ENCODE measurements around the gene IL3.
A peak's percentile ranks its signal among the peaks of the same experiment; 100 is the strongest.

The IL3 gene

DNA sequence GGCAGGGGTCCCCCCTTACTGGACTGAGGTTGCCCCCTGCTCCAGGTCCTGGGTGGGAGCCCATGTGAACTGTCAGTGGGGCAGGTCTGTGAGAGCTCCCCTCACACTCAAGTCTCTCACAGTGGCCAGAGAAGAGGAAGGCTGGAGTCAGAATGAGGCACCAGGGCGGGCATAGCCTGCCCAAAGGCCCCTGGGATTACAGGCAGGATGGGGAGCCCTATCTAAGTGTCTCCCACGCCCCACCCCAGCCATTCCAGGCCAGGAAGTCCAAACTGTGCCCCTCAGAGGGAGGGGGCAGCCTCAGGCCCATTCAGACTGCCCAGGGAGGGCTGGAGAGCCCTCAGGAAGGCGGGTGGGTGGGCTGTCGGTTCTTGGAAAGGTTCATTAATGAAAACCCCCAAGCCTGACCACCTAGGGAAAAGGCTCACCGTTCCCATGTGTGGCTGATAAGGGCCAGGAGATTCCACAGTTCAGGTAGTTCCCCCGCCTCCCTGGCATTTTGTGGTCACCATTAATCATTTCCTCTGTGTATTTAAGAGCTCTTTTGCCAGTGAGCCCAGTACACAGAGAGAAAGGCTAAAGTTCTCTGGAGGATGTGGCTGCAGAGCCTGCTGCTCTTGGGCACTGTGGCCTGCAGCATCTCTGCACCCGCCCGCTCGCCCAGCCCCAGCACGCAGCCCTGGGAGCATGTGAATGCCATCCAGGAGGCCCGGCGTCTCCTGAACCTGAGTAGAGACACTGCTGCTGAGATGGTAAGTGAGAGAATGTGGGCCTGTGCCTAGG is 13.0 kb downstream of the IL3 start, which contains the start of gene CSF2:
Gene CSF2, plus strand, starts transcription at position 559 of the 783 bp plus-strand sequence. Its CDS starts 35 bp downstream, at position 594.
- Histone ChIP-seq H3K36me3 (replicated peaks) (no peaks in the 10 kb centered on the region), H3K4me3 (ENCODE audit: low read depth, low read length) (no peak within 1 kb of the TSS), H3K27ac (no peak within 1 kb of the TSS), H3K27me3 (replicated peaks) (no peaks in the 10 kb centered on the region)
- in situ Hi-C loops (cut with HindIII; ENCODE audit: low pct_ligation_motif_present, low sequenced_read_pairs) = no loop called here
- DNase-seq = peak; percentile 15
- TF ChIP-seq, protein P1, sequence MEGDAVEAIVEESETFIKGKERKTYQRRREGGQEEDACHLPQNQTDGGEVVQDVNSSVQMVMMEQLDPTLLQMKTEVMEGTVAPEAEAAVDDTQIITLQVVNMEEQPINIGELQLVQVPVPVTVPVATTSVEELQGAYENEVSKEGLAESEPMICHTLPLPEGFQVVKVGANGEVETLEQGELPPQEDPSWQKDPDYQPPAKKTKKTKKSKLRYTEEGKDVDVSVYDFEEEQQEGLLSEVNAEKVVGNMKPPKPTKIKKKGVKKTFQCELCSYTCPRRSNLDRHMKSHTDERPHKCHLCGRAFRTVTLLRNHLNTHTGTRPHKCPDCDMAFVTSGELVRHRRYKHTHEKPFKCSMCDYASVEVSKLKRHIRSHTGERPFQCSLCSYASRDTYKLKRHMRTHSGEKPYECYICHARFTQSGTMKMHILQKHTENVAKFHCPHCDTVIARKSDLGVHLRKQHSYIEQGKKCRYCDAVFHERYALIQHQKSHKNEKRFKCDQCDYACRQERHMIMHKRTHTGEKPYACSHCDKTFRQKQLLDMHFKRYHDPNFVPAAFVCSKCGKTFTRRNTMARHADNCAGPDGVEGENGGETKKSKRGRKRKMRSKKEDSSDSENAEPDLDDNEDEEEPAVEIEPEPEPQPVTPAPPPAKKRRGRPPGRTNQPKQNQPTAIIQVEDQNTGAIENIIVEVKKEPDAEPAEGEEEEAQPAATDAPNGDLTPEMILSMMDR (IDR thresholded peaks at IDR 0.05; ENCODE audit: low read depth, low read length, missing control alignments) = no peak

DNA sequence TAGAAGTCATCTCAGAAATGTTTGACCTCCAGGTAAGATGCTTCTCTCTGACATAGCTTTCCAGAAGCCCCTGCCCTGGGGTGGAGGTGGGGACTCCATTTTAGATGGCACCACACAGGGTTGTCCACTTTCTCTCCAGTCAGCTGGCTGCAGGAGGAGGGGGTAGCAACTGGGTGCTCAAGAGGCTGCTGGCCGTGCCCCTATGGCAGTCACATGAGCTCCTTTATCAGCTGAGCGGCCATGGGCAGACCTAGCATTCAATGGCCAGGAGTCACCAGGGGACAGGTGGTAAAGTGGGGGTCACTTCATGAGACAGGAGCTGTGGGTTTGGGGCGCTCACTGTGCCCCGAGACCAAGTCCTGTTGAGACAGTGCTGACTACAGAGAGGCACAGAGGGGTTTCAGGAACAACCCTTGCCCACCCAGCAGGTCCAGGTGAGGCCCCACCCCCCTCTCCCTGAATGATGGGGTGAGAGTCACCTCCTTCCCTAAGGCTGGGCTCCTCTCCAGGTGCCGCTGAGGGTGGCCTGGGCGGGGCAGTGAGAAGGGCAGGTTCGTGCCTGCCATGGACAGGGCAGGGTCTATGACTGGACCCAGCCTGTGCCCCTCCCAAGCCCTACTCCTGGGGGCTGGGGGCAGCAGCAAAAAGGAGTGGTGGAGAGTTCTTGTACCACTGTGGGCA is 13.8 kb downstream of the IL3 start:
- in situ Hi-C loops (cut with HindIII; ENCODE audit: low pct_ligation_motif_present, low sequenced_read_pairs) = no loop called here
- H3K27me3 ChIP-seq (replicated peaks) = no peaks in the 10 kb centered on the region
- DNase-seq = no peak
- no peak overlapping the region for H3K4me3 ChIP-seq (ENCODE audit: low read depth, low read length)
- TF ChIP-seq, protein P1 (IDR thresholded peaks at IDR 0.05; ENCODE audit: low read depth, low read length, missing control alignments) = no peak
- no peak overlapping the region for H3K27ac ChIP-seq
- no peaks in the 10 kb centered on the region for H3K36me3 ChIP-seq (replicated peaks)

DNA sequence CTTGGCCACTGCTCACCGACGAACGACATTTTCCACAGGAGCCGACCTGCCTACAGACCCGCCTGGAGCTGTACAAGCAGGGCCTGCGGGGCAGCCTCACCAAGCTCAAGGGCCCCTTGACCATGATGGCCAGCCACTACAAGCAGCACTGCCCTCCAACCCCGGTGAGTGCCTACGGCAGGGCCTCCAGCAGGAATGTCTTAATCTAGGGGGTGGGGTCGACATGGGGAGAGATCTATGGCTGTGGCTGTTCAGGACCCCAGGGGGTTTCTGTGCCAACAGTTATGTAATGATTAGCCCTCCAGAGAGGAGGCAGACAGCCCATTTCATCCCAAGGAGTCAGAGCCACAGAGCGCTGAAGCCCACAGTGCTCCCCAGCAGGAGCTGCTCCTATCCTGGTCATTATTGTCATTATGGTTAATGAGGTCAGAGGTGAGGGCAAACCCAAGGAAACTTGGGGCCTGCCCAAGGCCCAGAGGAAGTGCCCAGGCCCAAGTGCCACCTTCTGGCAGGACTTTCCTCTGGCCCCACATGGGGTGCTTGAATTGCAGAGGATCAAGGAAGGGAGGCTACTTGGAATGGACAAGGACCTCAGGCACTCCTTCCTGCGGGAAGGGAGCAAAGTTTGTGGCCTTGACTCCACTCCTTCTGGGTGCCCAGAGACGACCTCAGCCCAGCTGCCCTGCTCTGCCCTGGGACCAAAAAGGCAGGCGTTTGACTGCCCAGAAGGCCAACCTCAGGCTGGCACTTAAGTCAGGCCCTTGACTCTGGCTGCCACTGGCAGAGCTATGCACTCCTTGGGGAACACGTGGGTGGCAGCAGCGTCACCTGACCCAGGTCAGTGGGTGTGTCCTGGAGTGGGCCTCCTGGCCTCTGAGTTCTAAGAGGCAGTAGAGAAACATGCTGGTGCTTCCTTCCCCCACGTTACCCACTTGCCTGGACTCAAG is 14.6 kb downstream of the IL3 start:
- Histone ChIP-seq H3K27me3 (replicated peaks) (no peaks in the 10 kb centered on the region), H3K36me3 (replicated peaks) (no peaks in the 10 kb centered on the region), H3K27ac (no peak overlapping the region), H3K4me3 (ENCODE audit: low read depth, low read length) (no peak overlapping the region)
- TF ChIP-seq, protein P1 (IDR thresholded peaks at IDR 0.05; ENCODE audit: low read depth, low read length, missing control alignments) = no peak
- no peak for DNase-seq
- in situ Hi-C loops (cut with HindIII; ENCODE audit: low pct_ligation_motif_present, low sequenced_read_pairs) = no loop called here

DNA sequence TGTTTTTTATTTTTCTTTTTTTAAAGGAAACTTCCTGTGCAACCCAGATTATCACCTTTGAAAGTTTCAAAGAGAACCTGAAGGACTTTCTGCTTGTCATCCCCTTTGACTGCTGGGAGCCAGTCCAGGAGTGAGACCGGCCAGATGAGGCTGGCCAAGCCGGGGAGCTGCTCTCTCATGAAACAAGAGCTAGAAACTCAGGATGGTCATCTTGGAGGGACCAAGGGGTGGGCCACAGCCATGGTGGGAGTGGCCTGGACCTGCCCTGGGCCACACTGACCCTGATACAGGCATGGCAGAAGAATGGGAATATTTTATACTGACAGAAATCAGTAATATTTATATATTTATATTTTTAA is 15.2 kb downstream of the IL3 start:
- H3K4me3 ChIP-seq (ENCODE audit: low read depth, low read length) = no peak overlapping the region
- H3K36me3 ChIP-seq (replicated peaks) = no peaks in the 10 kb centered on the region
- TF ChIP-seq, protein P1 (IDR thresholded peaks at IDR 0.05; ENCODE audit: low read depth, low read length, missing control alignments) = no peak
- no peak for DNase-seq
- no peaks in the 10 kb centered on the region for H3K27me3 ChIP-seq (replicated peaks)
- no peak overlapping the region for H3K27ac ChIP-seq
- in situ Hi-C loops (cut with HindIII; ENCODE audit: low pct_ligation_motif_present, low sequenced_read_pairs) = no loop called here

DNA sequence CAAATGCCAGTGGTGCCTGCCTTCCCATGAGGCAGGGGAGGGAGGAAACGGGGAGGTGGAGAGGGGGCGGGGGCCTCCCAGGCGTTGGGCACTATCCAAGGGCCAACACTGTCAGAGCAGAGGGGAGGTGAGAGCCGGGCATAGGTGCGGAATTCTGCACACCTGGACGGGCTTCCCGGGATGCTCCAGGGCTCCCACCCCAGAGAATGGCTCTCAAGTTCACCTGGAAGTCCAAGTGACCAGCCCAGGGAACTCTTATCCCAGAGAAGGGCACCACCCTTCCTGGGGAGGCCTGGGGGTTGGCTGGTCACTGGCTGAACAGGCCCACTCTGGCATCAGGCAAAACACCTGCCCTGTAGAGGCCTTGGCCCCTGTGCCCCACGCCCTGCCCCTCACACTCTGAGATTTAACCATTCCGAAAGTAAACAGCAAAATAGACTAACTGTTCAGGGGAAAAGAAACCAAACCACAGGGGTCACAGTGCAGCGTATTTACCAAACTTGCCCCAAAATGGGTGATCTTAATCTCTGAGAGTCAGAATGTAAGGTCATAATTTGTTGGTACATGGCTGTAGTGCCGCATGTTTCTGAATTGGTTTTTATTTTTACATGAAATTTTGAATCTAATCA is 15.9 kb downstream of the IL3 start:
- no peak overlapping the region for H3K4me3 ChIP-seq (ENCODE audit: low read depth, low read length)
- in situ Hi-C loops (cut with HindIII; ENCODE audit: low pct_ligation_motif_present, low sequenced_read_pairs) = no loop called here
- no peak overlapping the region for H3K27ac ChIP-seq
- H3K36me3 ChIP-seq (replicated peaks) = no peaks in the 10 kb centered on the region
- no peak for DNase-seq
- H3K27me3 ChIP-seq (replicated peaks) = no peaks in the 10 kb centered on the region
- TF ChIP-seq, protein P1 (IDR thresholded peaks at IDR 0.05; ENCODE audit: low read depth, low read length, missing control alignments) = no peak
